Thoracic aorta (tissue), 2 donors: Measurements from ENCODE around the gene CORO7. TPM values are rescaled to one million over a fixed set of nuclear protein-coding genes. Genes with fewer than 3 reads are reported as not detected.

Experiments used
- ATAC-seq: fragments of 150-250 bp; one replicate; pipeline ENCODE4 v1.8.0; 2017; ENCODE audit warnings: low read depth; ENCODE audit not compliant: insufficient number of reproducible peaks, low FRiP score
- DNase-seq: peaks from one replicate; pipeline ENCODE4 v3.0.0-alpha.2; 2020; ENCODE audit warnings: low spot score
- H3K27ac ChIP-seq, 2 donors: fragments of 200-600 bp; sonication (generic); 1 replicate in 1 of 2; 2 replicates in 1 of 2; pipeline ENCODE4 v1.5.1; 2016; ENCODE audit warnings: mild to moderate bottlenecking in 2 of 2, moderate library complexity in 2 of 2
- H3K27me3 ChIP-seq: fragments of 200-600 bp; sonication (generic); replicated peaks from 2 replicates; pipeline ENCODE4 v1.6.0; 2016; ENCODE audit warnings: mild to moderate bottlenecking; ENCODE audit not compliant: insufficient read depth
- H3K36me3 ChIP-seq: fragments of 200-600 bp; sonication (generic); one replicate; pipeline ENCODE4 v1.5.1; 2016
- H3K4me1 ChIP-seq, 2 donors: fragments of 200-600 bp; sonication (generic); 1 replicate in 1 of 2; 2 replicates in 1 of 2; pipeline versions ENCODE4 v1.5.1 to v1.6.0; 2016; ENCODE audit warnings: low read depth in 2 of 2, mild to moderate bottlenecking in 1 of 2; ENCODE audit not compliant: control insufficient read depth in 1 of 2
- H3K4me3 ChIP-seq: fragments of 200-600 bp; sonication (generic); 2 replicates; pipeline ENCODE4 v1.5.1; 2016; ENCODE audit warnings: mild to moderate bottlenecking
- H3K9me3 ChIP-seq: fragments of 200-600 bp; sonication (generic); 2 replicates; pipeline ENCODE4 v1.5.1; 2016
- total RNA-seq, 2 donors: library from RNA; depleted of rRNA; stranded (reverse); fragments of >200 nt; gene quantifications; one replicate each; pipeline versions ENCODE4 v1.1.0 to v1.2.3, GENCODE V29; 2016
- TF ChIP-seq, protein P1 (sequence below): fragments of 200-600 bp; sonication (generic); IDR thresholded peaks from one replicate; pipeline ENCODE4 v1.5.1; 2019; ENCODE audit warnings: antibody characterized with exemption

The CORO7 gene
- total RNA-seq, 2 donors from 2014 or later: 71.1 to 79.1 TPM

DNA sequence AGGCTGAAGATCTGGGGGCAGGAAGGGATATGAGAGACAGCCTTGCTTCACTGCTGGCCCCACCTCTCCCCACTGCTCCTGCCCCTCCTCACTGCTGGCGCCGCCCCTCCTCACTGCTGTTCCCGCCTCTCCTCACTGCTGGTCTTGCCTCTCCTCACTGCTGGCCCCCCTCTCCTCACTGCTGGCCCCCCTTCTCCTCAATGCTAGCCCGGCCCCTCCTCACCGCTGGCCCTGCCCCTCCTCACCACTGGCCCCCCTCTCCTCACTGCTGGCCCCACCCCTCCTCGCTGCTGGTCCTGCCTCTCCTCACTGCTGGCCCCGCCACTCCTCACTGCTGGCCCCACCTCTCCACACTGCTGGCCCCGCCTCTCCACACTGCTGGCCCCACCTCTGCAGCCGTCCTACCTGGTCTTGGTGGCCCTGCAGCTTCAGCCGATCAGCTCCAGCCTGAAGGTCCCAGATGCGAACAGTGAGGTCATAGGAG lies 55.8 kb downstream of the CORO7 start:
- H3K27ac ChIP-seq: no peak overlapping the region
- H3K36me3 ChIP-seq: peaks cover 16% of the 10 kb centered on the region
- H3K27me3 ChIP-seq: no peaks in the 10 kb centered on the region
- DNase-seq (no peak), ATAC-seq (no peak)
- no peaks in the 10 kb centered on the region for H3K9me3 ChIP-seq
- H3K4me3 ChIP-seq: no peak overlapping the region
- TF ChIP-seq, protein P1, sequence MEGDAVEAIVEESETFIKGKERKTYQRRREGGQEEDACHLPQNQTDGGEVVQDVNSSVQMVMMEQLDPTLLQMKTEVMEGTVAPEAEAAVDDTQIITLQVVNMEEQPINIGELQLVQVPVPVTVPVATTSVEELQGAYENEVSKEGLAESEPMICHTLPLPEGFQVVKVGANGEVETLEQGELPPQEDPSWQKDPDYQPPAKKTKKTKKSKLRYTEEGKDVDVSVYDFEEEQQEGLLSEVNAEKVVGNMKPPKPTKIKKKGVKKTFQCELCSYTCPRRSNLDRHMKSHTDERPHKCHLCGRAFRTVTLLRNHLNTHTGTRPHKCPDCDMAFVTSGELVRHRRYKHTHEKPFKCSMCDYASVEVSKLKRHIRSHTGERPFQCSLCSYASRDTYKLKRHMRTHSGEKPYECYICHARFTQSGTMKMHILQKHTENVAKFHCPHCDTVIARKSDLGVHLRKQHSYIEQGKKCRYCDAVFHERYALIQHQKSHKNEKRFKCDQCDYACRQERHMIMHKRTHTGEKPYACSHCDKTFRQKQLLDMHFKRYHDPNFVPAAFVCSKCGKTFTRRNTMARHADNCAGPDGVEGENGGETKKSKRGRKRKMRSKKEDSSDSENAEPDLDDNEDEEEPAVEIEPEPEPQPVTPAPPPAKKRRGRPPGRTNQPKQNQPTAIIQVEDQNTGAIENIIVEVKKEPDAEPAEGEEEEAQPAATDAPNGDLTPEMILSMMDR: no peak
- no peaks in the 10 kb centered on the region for H3K4me1 ChIP-seq

GRCh38 chr16:4359914-4360313 lies 56.5 kb downstream of the CORO7 start:
- no peak for ATAC-seq
- Histone ChIP-seq H3K4me3 (no peak overlapping the region), H3K27me3 (no peaks in the 10 kb centered on the region), H3K36me3 (peaks cover 16% of the 10 kb centered on the region), H3K4me1 (no peaks in the 10 kb centered on the region), H3K27ac (no peak overlapping the region), H3K9me3 (no peaks in the 10 kb centered on the region)
- DNase-seq: no peak
- TF ChIP-seq, protein P1: no peak

GRCh38 chr16:4358831-4359561 lies 57.4 kb downstream of the CORO7 start:
- DNase-seq (no peak), ATAC-seq (no peak)
- Histone ChIP-seq H3K4me1 (no peaks in the 10 kb centered on the region), H3K27ac (no peak overlapping the region), H3K27me3 (no peaks in the 10 kb centered on the region), H3K9me3 (no peaks in the 10 kb centered on the region), H3K36me3 (peaks cover 9% of the 10 kb centered on the region), H3K4me3 (no peak overlapping the region)
- TF ChIP-seq, protein P1: peak; percentile 99

- no peak overlapping the region for H3K4me3 ChIP-seq
- no peaks in the 10 kb centered on the region for H3K4me1 ChIP-seq
- DNase-seq (no peak), ATAC-seq (no peak)
- H3K36me3 ChIP-seq: peaks cover 9% of the 10 kb centered on the region
- TF ChIP-seq, protein P1: no peak
- no peak overlapping the region for H3K27ac ChIP-seq
- no peaks in the 10 kb centered on the region for H3K27me3 ChIP-seq
- no peaks in the 10 kb centered on the region for H3K9me3 ChIP-seq
Observed at GRCh38 chr16:4358236-4358635, 58.2 kb downstream of the CORO7 start.

- ATAC-seq: no peak
- TF ChIP-seq, protein P1: no peak
- peaks cover 0 to under 1% of the 10 kb centered on the region in 2 donors for H3K4me1 ChIP-seq
- no peaks in the 10 kb centered on the region for H3K27me3 ChIP-seq
- H3K36me3 ChIP-seq: peaks cover 4% of the 10 kb centered on the region
- no peak for DNase-seq
- H3K27ac ChIP-seq: no peak overlapping the region
- H3K9me3 ChIP-seq: no peaks in the 10 kb centered on the region
- H3K4me3 ChIP-seq: no peak overlapping the region
Observed at GRCh38 chr16:4356820-4357219, 59.6 kb downstream of the CORO7 start.
